K562 (cell line): Measurements from ENCODE around the gene KCTD6.
"Not testable (repeated sequence)": the region's sequence is repeated elsewhere in the genome, so short reads cannot be mapped to it uniquely, and the experiment has no call there.

Experiments used
- CTCF ChIP-seq, 3 experiments: IDR thresholded peaks in 2 of 3; conservative IDR thresholded peaks in 1 of 3; 2 replicates each; pipeline ENCODE4 v1.5.1; 2011 to 2012; ENCODE audit warnings: low read length in 3 of 3, mild to moderate bottlenecking in 3 of 3, control low read depth in 2 of 3, improper control_type of control experiment in 1 of 3, inconsistent platforms in 1 of 3, low read depth in 1 of 3, mixed read lengths in 1 of 3, moderate library complexity in 1 of 3; ENCODE audit not compliant: insufficient read depth in 2 of 3
- MEF2A ChIP-seq: IDR thresholded peaks from 2 replicates; pipeline ENCODE4 v1.6.1; 2011; ENCODE audit warnings: low read depth, mild to moderate bottlenecking, low read length, moderate library complexity; ENCODE audit not compliant: control insufficient read depth
- SIN3A ChIP-seq, 2 experiments: fragments of 150-350 bp in 1 of 2; IDR thresholded peaks; 2 replicates each; pipeline ENCODE4 v1.6.1; 2011 to 2016; ENCODE audit warnings: borderline replicate concordance in 2 of 2, low read depth in 2 of 2, low read length in 2 of 2, mild to moderate bottlenecking in 2 of 2, moderate library complexity in 2 of 2; ENCODE audit not compliant: control insufficient read depth in 1 of 2
- TF ChIP-seq, protein P1 (sequence below): fragments of 450-650 bp; IDR thresholded peaks from 2 replicates; pipeline ENCODE4 v1.6.1; 2016; ENCODE audit warnings: mild to moderate bottlenecking

- TF ChIP-seq SIN3A (IDR thresholded peaks at IDR 0.05; ENCODE audit: borderline replicate concordance in 2 of 2, control insufficient read depth in 1 of 2, low read depth in 2 of 2, low read length in 2 of 2); CTCF (IDR thresholded peaks at IDR 0.05 in 2 of 3, conservative IDR thresholded peaks at IDR 0.05 in 1 of 3; ENCODE audit: insufficient read depth in 2 of 3, low read depth in 1 of 3, low read length in 3 of 3); MEF2A: not testable (repeated sequence)
- TF ChIP-seq, protein P1, sequence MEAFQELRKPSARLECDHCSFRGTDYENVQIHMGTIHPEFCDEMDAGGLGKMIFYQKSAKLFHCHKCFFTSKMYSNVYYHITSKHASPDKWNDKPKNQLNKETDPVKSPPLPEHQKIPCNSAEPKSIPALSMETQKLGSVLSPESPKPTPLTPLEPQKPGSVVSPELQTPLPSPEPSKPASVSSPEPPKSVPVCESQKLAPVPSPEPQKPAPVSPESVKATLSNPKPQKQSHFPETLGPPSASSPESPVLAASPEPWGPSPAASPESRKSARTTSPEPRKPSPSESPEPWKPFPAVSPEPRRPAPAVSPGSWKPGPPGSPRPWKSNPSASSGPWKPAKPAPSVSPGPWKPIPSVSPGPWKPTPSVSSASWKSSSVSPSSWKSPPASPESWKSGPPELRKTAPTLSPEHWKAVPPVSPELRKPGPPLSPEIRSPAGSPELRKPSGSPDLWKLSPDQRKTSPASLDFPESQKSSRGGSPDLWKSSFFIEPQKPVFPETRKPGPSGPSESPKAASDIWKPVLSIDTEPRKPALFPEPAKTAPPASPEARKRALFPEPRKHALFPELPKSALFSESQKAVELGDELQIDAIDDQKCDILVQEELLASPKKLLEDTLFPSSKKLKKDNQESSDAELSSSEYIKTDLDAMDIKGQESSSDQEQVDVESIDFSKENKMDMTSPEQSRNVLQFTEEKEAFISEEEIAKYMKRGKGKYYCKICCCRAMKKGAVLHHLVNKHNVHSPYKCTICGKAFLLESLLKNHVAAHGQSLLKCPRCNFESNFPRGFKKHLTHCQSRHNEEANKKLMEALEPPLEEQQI = not testable (repeated sequence)
Observed at GRCh38 chr3:58527440-58527839, 35.5 kb downstream of the KCTD6 start.
